Measurements from ENCODE around the gene MRC2. TPM values are rescaled to one million over a fixed set of nuclear protein-coding genes. Genes with fewer than 3 reads are reported as not detected.

The MRC2 gene
- polyA plus RNA-seq, 3 donors = 0.04 TPM; not detected in 2

DNA sequence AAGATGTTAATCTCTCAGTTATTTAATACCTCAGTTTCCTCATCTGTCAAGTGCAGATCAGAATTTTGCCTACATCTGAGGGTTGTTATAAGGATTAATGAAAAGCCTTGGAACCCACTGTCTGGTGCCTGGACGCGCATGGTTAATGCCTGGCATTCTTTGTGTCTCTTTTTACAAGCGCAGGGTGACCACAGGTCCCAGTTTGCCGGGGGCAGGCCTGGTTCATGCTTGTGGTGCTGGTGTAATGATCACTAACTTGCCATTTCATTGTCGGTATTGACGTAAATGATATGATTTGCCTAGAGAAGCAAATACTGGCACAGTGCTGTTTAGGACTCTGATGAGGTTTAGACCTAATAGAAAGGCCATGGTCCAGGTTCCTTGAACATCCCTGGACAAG lies 23.1 kb downstream of the MRC2 start:
- intact Hi-C loops (cut with micrococcal nuclease) = no loop called here
- H3K9ac ChIP-seq (ENCODE audit: insufficient read depth, low read length, poor library complexity, severe bottlenecking) = no peak overlapping the region
- no peak overlapping the region for H3K27ac ChIP-seq (ENCODE audit: low read depth in 1 of 2, low read length in 2 of 2)
- Mint-ChIP-seq H3K27ac (no peak overlapping the region), H3K9me3 (peaks cover 0 to 4% (median 0%) of the 10 kb centered on the region in 7 donors), H3K36me3 (no peaks in the 10 kb centered on the region), H3K4me3 (no peak overlapping the region), H3K4me1 (peaks cover 28% of the 10 kb centered on the region), H3K27me3 (ENCODE audit: low read depth in 3 of 3) (peaks cover 26 to 40% (median 29%) of the 10 kb centered on the region in 3 donors)
- no peak overlapping the region for H3K4me2 ChIP-seq (replicated peaks; ENCODE audit: extremely low read depth, low read length, poor library complexity, severe bottlenecking)
- H3K79me2 ChIP-seq (ENCODE audit: insufficient read depth, low read length) = no peaks in the 10 kb centered on the region
- H3K4me3 ChIP-seq (replicated peaks in 1 of 3; ENCODE audit: low read depth in 2 of 3, low read length in 3 of 3) = no peak overlapping the region
- peaks cover 0 to 17% of the 10 kb centered on the region in 2 donors for H3K27me3 ChIP-seq (ENCODE audit: control insufficient read depth in 2 of 2, insufficient read depth in 2 of 2, low read length in 2 of 2)
- no peak for DNase-seq
- peaks cover 26% of the 10 kb centered on the region in 2 donors for H3K4me1 ChIP-seq (ENCODE audit: control insufficient read depth in 1 of 2, insufficient read depth in 2 of 2, low read length in 2 of 2)
- no peaks in the 10 kb centered on the region for H3K9me3 ChIP-seq (replicated peaks in 1 of 2; ENCODE audit: control insufficient read depth in 1 of 2, insufficient read depth in 1 of 2, low read length in 2 of 2)
- no peak overlapping the region for H2AFZ ChIP-seq (ENCODE audit: insufficient read depth, low read depth, low read length, poor library complexity, severe bottlenecking)
- TF ChIP-seq CTCF (IDR thresholded peaks at IDR 0.05) = no peak
- H3K36me3 ChIP-seq (replicated peaks in 1 of 2; ENCODE audit: control insufficient read depth in 1 of 2, insufficient read depth in 2 of 2, low read length in 2 of 2) = no peaks in the 10 kb centered on the region
- 98% methylated on average over 6 of the region's 6 CpGs for WGBS (ENCODE audit: insufficient coverage)
- H4K20me1 ChIP-seq (ENCODE audit: insufficient read depth, low read length) = no peaks in the 10 kb centered on the region

DNA sequence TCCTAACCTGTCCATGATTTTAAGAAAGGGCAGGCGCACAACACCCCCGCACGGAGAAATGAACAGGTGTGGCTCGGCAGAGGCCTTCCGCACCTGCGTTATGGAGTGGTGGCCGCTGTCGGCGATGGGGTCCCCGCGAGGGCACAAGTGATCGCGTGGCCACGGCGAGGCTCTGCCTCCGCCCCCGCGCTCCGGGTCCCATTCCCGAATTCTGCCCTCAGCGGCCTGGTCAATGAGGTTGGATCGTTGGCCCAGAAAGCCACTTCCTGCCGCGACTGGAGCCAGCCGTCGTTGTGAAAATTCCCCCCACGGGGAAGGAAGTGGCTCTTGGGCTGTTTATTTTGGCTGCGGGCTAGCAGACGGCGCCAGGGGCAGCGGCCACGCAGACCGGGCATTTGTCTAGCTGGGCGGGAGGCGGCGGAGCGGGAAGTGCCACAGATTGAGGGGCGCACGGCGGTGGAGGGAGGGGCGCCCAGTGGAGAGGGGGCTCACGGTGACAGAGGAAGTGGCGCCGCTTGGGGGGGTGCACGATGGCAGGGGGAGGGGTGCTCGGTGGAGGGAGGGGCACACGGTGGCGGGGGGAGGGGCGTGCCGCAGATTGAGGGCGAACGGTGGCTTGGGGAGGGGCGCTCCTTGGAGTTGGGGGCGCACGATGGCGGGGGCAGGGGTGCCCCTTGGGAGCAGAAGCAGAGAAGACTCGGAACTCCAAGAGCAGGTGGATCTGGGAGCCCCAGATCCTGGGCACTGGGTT lies 25.0 kb downstream of the MRC2 start:
- under 1% methylated on average over 51 of the region's 57 CpGs for WGBS (ENCODE audit: insufficient coverage)
- Histone ChIP-seq H3K27me3 (ENCODE audit: control insufficient read depth in 2 of 2, insufficient read depth in 2 of 2, low read length in 2 of 2) (peaks cover 0 to 17% of the 10 kb centered on the region in 2 donors), H2AFZ (ENCODE audit: insufficient read depth, low read depth, low read length, poor library complexity, severe bottlenecking) (peak overlapping the region; percentile 81), H3K4me3 (replicated peaks in 1 of 3; ENCODE audit: low read depth in 2 of 3, low read length in 3 of 3) (peak overlapping the region; percentile 49 to 78 (median 50)), H3K79me2 (ENCODE audit: insufficient read depth, low read length) (no peaks in the 10 kb centered on the region), H3K4me1 (ENCODE audit: control insufficient read depth in 1 of 2, insufficient read depth in 2 of 2, low read length in 2 of 2) (peaks cover 26% of the 10 kb centered on the region in 2 donors), H3K9me3 (replicated peaks in 1 of 2; ENCODE audit: control insufficient read depth in 1 of 2, insufficient read depth in 1 of 2, low read length in 2 of 2) (no peaks in the 10 kb centered on the region), H3K9ac (ENCODE audit: insufficient read depth, low read length, poor library complexity, severe bottlenecking) (peak overlapping the region; percentile 70), H3K4me2 (replicated peaks; ENCODE audit: extremely low read depth, low read length, poor library complexity, severe bottlenecking) (peak overlapping the region; percentile 94), H3K27ac (ENCODE audit: low read depth in 1 of 2, low read length in 2 of 2) (no peak overlapping the region), H3K36me3 (replicated peaks in 1 of 2; ENCODE audit: control insufficient read depth in 1 of 2, insufficient read depth in 2 of 2, low read length in 2 of 2) (no peaks in the 10 kb centered on the region), H4K20me1 (ENCODE audit: insufficient read depth, low read length) (no peaks in the 10 kb centered on the region)
- intact Hi-C loops (cut with micrococcal nuclease) = no loop called here
- peak; percentile 46 to 69 (median 55) for DNase-seq
- Mint-ChIP-seq H3K36me3 (no peaks in the 10 kb centered on the region), H3K27ac (peak overlapping the region in 4 of 7 donors; percentile 30 to 79 (median 61)), H3K4me1 (peaks cover 28% of the 10 kb centered on the region), H3K9me3 (peaks cover 0 to 4% (median 0%) of the 10 kb centered on the region in 7 donors), H3K27me3 (ENCODE audit: low read depth in 3 of 3) (peaks cover 26 to 39% (median 29%) of the 10 kb centered on the region in 3 donors), H3K4me3 (peak overlapping the region; percentile 82 to 94)
- no peak for TF ChIP-seq CTCF (IDR thresholded peaks at IDR 0.05)
